CD4-positive, alpha-beta T cell treated with Interleukin-2 at 100 ng/mL for 4 hours (primary cell): ENCODE measurements around the gene JUND.

Source experiments
- DNase-seq: peaks from one replicate; pipeline ENCODE4 v3.0.0-alpha.2; 2020; ENCODE audit warnings: low spot score

JUND gene

GRCh38 chr19:18234194-18234593, 47.2 kb downstream of the JUND start:
- DNase-seq = no peak

GRCh38 chr19:18233224-18233825, 48.1 kb downstream of the JUND start:
- DNase-seq = peak; percentile 22

DNA sequence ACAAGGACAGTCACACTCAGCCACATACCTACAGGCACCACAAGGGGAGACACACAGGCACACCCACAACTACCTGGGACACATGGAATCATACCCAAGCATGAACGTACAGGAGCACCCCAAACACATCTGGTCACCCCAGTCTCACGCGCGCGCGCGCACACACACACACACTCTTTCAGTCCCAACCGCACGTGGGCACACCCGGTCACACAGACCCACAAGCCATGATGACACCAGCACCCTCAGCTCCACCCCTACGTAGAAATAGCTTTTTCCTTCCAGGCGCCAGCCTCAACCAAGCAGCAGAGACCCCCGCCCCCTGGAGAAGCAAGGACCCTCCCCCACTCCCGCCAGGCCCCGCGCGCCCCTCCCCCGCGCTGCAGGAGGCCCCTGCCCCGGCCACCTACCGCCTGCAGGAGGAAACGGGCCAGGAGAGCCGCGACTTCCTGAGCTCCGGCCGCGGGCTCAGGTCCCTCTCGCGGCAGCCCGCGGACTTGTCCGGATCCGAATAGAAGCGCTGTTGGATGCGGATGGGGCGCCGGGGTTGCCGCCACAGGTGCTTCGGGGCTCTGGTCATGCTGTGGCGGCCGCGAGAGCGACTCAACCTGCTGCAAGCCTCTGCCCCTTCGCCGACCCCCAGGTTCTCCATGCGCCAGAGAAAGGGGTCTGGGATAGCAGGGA, 48.7 kb downstream of the JUND start:
- no peak for DNase-seq

- no peak for DNase-seq
These were observed 49.6 kb downstream of the JUND start for GRCh38 chr19:18231775-18232174.

DNA sequence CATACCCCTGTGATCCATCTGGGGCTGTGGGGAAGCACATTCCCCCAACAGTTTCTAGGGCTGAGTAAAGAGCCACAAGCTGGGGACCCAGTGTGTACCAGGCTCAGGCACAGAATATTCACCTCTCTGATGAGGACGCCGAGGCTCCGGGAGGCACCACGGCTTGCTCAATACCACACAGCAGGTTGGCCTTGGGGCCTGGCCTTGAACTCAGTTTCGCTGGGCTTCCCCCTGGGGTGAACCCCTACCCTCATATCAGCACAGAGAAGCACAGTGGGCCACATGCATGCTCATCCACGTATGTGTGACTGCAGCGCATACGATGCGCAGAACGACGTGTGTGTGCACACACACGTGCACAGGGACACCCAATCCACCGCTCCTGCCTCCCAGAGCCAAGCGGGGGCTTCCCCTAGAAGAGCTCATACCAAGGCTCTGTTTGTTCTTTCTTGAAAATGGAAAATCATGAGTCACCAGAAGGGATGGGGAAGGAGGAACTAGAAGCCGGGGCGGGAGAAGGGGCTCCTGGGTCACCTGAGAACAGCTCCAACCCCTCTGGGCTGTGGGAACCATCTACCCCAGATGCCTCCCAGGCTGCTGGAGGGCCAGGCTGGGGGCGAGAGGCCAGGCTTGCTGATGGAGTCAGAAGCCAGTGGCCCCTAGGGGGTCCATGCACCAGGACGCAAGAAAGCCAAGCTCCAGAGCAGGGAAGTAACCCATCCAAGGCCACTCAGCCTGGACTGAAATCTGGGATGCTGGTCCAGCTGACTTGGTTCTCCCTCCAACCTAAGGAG, 50.3 kb downstream of the JUND start:
- DNase-seq = no peak

DNA sequence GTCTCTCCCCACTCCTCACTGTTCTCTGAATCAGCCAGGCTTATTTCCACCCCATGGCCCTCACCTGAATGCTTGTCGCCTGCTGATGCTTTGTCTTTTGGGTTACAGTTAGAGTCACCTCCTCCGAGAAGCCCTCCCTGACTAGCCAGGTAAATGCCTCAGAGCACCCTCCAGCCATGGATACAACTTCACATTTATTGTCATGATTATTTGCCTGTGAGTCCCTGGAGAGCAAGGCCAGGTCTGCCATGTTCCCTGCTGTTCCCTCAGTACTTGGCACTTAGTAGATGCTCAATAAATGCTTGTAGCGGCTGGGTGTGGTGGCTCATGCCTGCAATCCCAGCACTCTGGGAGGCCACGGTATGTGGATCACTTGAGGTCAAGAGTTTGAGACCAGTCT, 51.5 kb downstream of the JUND start:
- DNase-seq = no peak
